T-helper 2 cell treated with Interferon-gamma antibody and Interleukin-4, amounts not matched to agents 5 μg/mL and 100 μg/mL, for 36 hours (primary cell): ENCODE data around the gene CSNK1A1L.

Experiments used
- DNase-seq: peaks from one replicate; pipeline ENCODE4 v3.0.0; 2021; ENCODE audit warnings: low spot score
- H3K27ac Mint-ChIP-seq: one replicate; pipeline ENCODE4 v1.8.0; 2021; ENCODE audit warnings: mild to moderate bottlenecking, mixed read lengths
- H3K27me3 Mint-ChIP-seq: one replicate; pipeline ENCODE4 v1.8.0; 2021; ENCODE audit warnings: low read depth, mixed read lengths
- H3K36me3 Mint-ChIP-seq: one replicate; pipeline ENCODE4 v1.8.0; 2021; ENCODE audit warnings: low read depth, mixed read lengths
- H3K4me1 Mint-ChIP-seq: one replicate; pipeline ENCODE4 v1.8.0; 2021; ENCODE audit warnings: low read depth, mixed read lengths
- H3K4me3 Mint-ChIP-seq: one replicate; pipeline ENCODE4 v1.8.0; 2022; ENCODE audit warnings: mild to moderate bottlenecking, moderate library complexity, mixed read lengths
- H3K9me3 Mint-ChIP-seq: one replicate; pipeline ENCODE4 v1.8.0; 2021; ENCODE audit warnings: mixed read lengths

CSNK1A1L gene

DNA sequence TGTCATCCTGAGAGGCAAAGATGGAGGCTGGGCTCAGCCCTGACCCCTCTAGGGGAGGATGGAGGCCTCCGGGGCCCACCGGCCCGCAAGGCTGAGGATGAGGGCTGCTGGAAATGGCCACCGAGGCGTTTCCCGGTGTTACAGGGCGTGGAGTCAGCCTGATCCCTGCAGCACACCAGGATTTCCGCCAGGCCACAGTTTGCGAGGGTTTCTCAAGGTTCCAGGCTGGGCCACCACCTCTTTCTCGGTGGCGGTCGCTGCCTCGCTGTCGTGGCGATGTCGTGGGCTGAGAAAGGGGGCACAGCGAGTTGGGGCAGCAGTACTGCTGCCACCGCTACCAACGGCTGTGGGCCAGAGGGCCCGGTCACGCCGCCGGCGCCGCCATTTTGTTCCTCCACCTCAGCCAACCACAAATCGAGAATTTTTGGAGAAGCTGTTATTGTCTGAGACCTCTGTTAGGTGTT lies at the start of gene CSNK1A1L:
Gene CSNK1A1L, minus strand, starts transcription at position 414 of the 464 bp plus-strand sequence. Its CDS starts 408 bp downstream, at position 6.
- DNase-seq = no peak
- Mint-ChIP-seq H3K4me1 (no peaks in the 10 kb centered on the region), H3K27me3 (peaks cover 5% of the 10 kb centered on the region), H3K36me3 (no peaks in the 10 kb centered on the region), H3K4me3 (no peak within 1 kb of the TSS), H3K9me3 (no peaks in the 10 kb centered on the region), H3K27ac (no peak within 1 kb of the TSS)

DNA sequence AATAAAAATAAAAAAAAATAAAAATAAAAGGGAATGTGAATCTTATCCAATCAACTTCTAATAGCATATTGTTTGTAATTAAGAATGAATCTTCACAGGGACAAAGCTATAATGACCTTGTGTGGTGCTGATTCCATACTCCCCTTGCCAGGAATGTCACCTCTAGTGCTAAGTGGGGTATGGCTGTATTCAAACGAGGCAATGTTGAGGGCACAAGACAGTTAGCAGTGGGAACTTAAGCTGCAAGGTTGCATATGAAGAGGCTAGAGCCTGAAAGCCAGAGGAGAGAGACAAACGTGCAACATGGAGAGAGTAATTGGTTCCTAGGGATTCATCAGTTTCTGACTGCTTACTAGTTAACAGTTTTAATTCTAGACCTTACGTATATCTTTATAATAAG lies 43.9 kb upstream of the CSNK1A1L start:
- Mint-ChIP-seq H3K9me3 (no peaks in the 10 kb centered on the region), H3K4me3 (no peak overlapping the region), H3K27me3 (no peaks in the 10 kb centered on the region), H3K27ac (no peak overlapping the region), H3K4me1 (no peaks in the 10 kb centered on the region), H3K36me3 (no peaks in the 10 kb centered on the region)
- no peak for DNase-seq

DNA sequence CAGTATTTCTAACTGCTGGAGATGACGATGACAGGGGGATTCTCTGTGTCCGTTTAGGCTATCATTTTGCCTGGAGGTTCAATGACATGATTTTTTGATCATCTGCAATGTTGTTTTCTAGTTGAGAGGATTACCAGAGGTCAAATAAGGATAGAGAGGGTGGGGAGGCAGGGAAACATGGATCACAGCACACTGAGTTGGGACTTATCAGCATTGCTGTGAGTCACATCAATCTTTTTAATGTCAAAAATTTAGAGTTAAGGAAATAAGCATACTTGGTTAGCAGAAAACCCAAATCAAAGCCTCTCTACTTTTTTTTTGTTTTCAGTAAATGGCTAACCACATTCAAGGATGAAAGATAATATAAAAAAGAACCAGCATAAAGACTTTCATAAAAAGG lies 43.0 kb upstream of the CSNK1A1L start:
- no peaks in the 10 kb centered on the region for H3K36me3 Mint-ChIP-seq

DNA sequence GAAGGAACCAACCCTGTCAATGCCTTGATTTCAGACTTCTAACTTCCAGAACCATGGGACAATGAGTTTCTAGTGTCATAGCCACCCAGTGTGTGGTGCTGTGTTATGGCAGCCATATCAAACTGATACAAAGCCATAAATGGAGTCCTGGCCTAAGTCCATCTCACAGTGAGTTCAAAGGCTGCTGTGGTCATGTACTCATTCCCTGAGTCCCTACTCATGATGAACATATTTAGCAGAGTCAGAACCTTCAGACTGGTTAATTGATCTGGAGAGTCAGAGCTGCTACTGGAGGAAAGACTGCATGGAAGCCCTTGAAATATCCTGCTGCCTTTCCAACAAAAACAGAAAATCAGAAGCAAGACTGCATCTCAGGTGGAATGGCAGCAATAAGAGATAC lies 39.2 kb upstream of the CSNK1A1L start:
- no peaks in the 10 kb centered on the region for H3K4me1 Mint-ChIP-seq
- H3K27me3 Mint-ChIP-seq = no peaks in the 10 kb centered on the region
- no peak for DNase-seq
- H3K9me3 Mint-ChIP-seq = no peaks in the 10 kb centered on the region
- H3K4me3 Mint-ChIP-seq = no peak overlapping the region
- no peaks in the 10 kb centered on the region for H3K36me3 Mint-ChIP-seq
- no peak overlapping the region for H3K27ac Mint-ChIP-seq

More for the DNA sequence above, 43.0 kb upstream of the CSNK1A1L start:
- Mint-ChIP-seq H3K9me3 (no peaks in the 10 kb centered on the region), H3K27me3 (no peaks in the 10 kb centered on the region), H3K4me3 (no peak overlapping the region), H3K27ac (no peak overlapping the region), H3K4me1 (no peaks in the 10 kb centered on the region)
- no peak for DNase-seq

DNA sequence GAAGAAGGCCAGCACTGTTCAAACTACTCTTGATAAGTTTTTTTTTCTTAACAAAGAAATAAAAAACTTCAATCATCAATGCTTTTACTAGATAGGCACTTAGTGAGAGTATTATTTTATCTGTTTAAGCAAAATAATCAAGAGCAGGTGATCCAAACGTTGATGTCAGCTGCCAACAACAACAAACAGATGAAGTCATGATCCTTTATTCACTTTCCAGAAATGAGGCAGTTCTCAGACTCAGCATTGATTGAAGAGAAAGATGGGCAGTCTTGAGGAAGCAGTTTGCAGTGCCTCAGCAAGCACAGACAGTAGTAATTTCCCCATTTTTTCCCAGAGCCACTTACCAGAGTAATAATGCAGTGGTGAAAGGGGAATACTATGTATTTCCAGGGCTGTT lies 38.4 kb upstream of the CSNK1A1L start:
- no peaks in the 10 kb centered on the region for H3K27me3 Mint-ChIP-seq

DNA sequence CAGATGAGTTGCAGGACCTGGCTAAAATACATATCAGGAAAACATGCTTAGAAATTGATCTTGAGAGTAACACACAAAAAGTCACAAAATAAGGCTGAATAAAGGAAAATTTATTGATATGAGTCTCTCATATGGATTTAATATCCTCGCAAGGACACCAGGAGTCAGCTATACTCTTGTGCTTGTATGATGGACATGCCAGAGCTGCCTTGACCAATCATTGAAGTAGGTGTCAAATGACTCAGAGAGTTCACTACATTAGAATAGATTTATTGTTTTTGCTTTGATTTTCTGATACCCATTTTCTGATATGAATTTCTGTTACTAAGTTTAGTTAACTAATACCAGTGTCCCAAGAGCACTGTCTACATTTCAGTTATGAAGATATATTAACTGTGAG lies 37.4 kb upstream of the CSNK1A1L start:
- H3K4me1 Mint-ChIP-seq = no peaks in the 10 kb centered on the region
- no peaks in the 10 kb centered on the region for H3K27me3 Mint-ChIP-seq
- H3K27ac Mint-ChIP-seq = no peak overlapping the region
- no peaks in the 10 kb centered on the region for H3K9me3 Mint-ChIP-seq
- no peak overlapping the region for H3K4me3 Mint-ChIP-seq
- H3K36me3 Mint-ChIP-seq = no peaks in the 10 kb centered on the region
- no peak for DNase-seq

More for the DNA sequence above, 38.4 kb upstream of the CSNK1A1L start:
- H3K4me3 Mint-ChIP-seq = no peak overlapping the region
- no peak for DNase-seq
- no peaks in the 10 kb centered on the region for H3K36me3 Mint-ChIP-seq
- H3K27ac Mint-ChIP-seq = no peak overlapping the region
- no peaks in the 10 kb centered on the region for H3K9me3 Mint-ChIP-seq
- no peaks in the 10 kb centered on the region for H3K4me1 Mint-ChIP-seq

DNA sequence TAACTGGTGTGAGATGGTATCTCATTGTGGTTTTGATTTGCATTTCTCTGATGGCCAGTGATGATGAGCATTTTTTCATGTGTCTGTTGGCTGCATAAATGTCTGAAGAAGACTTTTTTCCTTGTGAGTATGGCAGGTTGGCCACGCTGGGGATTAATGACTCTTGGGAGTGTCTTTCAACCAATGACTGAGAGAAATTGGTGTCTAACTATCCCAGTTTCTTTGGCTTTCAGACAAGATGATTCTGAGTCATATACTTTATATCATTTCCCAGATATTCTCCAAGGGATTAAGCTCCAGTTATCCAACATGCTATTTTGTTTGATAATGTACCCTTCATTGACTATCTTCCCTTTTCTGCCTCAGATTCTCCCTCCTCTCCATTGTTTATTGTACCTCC lies 35.5 kb upstream of the CSNK1A1L start:
- H3K27me3 Mint-ChIP-seq = no peaks in the 10 kb centered on the region
- H3K9me3 Mint-ChIP-seq = no peaks in the 10 kb centered on the region
- DNase-seq = no peak
- H3K36me3 Mint-ChIP-seq = no peaks in the 10 kb centered on the region
- H3K4me1 Mint-ChIP-seq = no peaks in the 10 kb centered on the region
- H3K27ac Mint-ChIP-seq = no peak overlapping the region
- no peak overlapping the region for H3K4me3 Mint-ChIP-seq

DNA sequence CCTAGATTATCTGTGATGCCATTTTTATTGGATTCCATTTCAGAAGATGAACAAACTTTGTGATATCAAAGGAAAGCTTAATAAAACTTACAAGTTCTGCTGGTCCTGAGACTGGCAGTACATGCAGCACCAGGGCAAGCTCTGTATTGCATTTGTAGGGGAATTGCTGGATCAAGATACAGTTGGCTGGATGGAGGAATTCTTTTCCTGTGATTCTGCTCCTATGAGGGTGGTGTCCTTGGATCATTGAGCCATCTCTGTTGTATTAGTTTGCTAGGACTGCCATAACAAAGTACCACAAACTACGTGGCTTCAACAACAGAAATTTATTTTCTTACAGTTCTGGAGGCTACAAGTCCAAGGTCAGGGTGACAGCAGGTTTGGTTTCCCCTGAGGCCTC lies 33.9 kb upstream of the CSNK1A1L start:
- DNase-seq = no peak
- no peaks in the 10 kb centered on the region for H3K36me3 Mint-ChIP-seq
- no peaks in the 10 kb centered on the region for H3K9me3 Mint-ChIP-seq
- H3K4me1 Mint-ChIP-seq = no peaks in the 10 kb centered on the region
- no peaks in the 10 kb centered on the region for H3K27me3 Mint-ChIP-seq
- H3K4me3 Mint-ChIP-seq = no peak overlapping the region
- H3K27ac Mint-ChIP-seq = no peak overlapping the region

DNA sequence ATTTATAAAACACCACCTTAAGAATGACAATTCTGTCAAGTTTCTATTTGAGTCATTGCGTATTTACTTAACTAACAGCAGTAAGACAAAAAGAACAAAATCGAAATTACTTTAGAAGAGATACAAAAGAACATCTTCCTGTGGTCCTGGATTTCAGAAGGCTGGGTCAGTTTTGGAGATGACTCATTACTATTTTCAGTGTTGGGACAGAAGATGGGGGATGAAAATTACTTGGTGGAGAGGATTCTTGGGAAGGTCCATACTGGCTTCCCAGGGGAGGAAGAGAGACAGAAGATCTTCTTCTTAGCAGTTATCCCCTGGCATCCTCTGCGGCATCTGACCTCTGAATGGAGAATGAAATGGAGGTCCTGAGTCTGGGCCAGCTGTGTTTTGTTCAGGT lies 33.5 kb upstream of the CSNK1A1L start:
- H3K27ac Mint-ChIP-seq = no peak overlapping the region
- no peak overlapping the region for H3K4me3 Mint-ChIP-seq
- no peaks in the 10 kb centered on the region for H3K27me3 Mint-ChIP-seq
- H3K9me3 Mint-ChIP-seq = no peaks in the 10 kb centered on the region
- no peaks in the 10 kb centered on the region for H3K4me1 Mint-ChIP-seq
- no peaks in the 10 kb centered on the region for H3K36me3 Mint-ChIP-seq
- DNase-seq = no peak

DNA sequence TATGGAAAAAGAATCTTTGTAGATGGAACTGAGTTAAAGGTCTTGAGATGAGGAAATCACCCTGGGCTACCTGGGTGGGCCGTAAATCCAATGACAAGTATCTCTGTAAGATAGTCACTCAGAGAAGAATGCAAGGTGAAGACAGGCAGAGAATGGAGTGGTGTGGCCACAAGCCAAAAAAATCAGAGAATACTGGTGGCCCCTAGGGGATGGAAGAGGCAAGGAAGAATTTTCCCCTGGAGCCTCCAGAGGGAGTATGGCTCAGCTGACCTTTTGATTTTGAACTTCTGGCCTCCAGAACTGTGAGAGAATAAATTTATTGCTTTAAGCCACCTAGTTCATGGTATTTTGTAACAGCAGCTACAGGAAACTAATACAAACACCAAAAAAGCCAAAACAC lies 32.7 kb upstream of the CSNK1A1L start:
- no peak overlapping the region for H3K4me3 Mint-ChIP-seq

DNA sequence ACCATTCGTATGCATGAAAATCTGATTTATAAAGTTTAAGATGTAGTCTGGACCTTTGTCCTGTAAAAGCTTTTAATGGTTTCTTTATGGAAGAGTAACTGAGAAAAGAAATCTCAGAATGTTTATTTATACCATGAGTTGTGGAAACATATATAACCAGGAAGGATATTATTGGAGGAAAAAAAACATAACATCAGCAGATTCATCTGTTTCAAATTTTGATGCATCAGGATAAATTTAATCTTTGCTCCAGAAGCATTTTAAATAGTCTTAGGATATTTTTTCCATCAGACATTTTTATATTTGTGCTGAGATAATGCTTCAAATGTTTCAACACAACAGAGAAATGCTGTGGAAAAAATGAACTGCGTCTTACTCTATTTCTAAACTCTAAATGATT lies 31.2 kb upstream of the CSNK1A1L start:
- H3K36me3 Mint-ChIP-seq = no peaks in the 10 kb centered on the region
- H3K4me3 Mint-ChIP-seq = no peak overlapping the region
- no peaks in the 10 kb centered on the region for H3K9me3 Mint-ChIP-seq
- DNase-seq = no peak
- H3K27ac Mint-ChIP-seq = no peak overlapping the region
- no peaks in the 10 kb centered on the region for H3K4me1 Mint-ChIP-seq
- H3K27me3 Mint-ChIP-seq = no peaks in the 10 kb centered on the region

More for the DNA sequence above, 32.7 kb upstream of the CSNK1A1L start:
- H3K9me3 Mint-ChIP-seq = no peaks in the 10 kb centered on the region
- no peaks in the 10 kb centered on the region for H3K4me1 Mint-ChIP-seq
- H3K27ac Mint-ChIP-seq = no peak overlapping the region
- DNase-seq = no peak
- H3K27me3 Mint-ChIP-seq = no peaks in the 10 kb centered on the region
- no peaks in the 10 kb centered on the region for H3K36me3 Mint-ChIP-seq

DNA sequence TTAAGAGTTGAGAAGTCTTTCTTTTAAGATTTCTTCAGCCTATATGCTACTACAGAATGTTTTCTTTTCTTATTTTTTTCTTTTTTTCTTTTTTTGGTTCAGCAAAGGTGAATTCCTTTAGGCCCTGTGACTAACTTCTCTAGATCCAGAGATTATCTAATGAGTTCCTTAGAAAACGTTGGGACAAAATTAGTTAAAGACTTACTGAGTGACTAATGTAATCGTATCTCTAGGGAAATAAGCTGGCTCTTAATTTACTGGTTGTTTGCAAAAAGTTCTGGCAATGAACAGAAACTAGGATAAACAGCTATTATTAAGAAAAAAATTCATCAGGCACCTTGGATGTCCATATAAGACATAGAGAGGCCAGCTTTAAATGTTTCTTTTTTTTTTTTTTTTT lies 30.7 kb upstream of the CSNK1A1L start:
- Mint-ChIP-seq H3K27me3 (no peaks in the 10 kb centered on the region), H3K9me3 (no peaks in the 10 kb centered on the region), H3K36me3 (no peaks in the 10 kb centered on the region), H3K27ac (no peak overlapping the region), H3K4me1 (no peaks in the 10 kb centered on the region), H3K4me3 (no peak overlapping the region)
- DNase-seq = no peak

DNA sequence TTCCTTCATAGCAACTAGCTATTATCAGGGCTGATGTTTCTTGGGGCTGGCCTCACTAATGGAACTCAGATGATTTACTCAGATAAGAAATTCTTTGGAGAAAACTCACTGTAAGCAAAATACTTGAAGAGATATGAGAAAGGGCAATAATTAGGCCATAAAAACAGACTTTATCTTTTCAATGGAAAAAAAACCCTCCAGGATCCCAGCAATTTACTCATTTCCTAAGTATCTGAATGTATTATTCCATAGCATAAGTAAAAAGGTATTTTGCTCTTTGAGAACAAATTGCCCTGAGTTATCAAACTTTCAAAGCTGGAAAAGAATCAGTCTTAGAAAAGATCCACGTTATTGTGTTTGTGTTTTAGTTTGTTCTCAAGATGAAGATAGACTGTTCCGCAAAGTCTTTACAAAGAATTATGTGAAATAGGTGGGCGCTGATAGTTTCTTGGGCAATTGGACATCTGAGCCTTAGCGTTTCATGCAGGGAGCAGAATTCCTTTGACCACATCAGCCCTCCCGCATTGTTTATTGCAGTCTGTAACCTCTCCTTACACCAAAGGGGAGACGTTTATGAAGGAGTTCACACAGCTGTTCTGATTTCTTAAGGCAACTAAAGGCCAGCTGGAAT lies 29.1 kb upstream of the CSNK1A1L start:
- DNase-seq = no peak
- Mint-ChIP-seq H3K27ac (no peak overlapping the region), H3K27me3 (no peaks in the 10 kb centered on the region), H3K9me3 (no peaks in the 10 kb centered on the region), H3K4me3 (no peak overlapping the region), H3K4me1 (no peaks in the 10 kb centered on the region), H3K36me3 (no peaks in the 10 kb centered on the region)

DNA sequence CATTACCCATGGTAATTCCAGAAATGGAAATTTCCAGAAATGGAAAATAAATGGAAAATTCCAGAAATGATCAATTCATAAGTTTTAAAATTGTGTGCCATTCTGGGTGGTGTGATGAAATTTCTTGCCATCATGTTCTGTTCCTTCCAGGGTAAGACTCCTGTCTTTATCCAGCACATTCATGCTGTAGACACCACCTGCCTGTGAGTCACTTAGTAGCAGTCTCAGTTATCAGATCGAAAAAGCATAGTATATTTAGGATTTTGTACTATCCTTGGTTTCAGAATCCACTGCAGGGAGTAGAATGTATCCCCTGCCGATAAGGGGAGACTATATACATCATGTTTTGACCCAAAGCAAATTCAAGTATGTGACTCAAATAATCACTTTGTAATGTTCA lies 26.7 kb upstream of the CSNK1A1L start:
- H3K27me3 Mint-ChIP-seq = no peaks in the 10 kb centered on the region
- H3K4me3 Mint-ChIP-seq = no peak overlapping the region
- H3K27ac Mint-ChIP-seq = no peak overlapping the region
- no peaks in the 10 kb centered on the region for H3K36me3 Mint-ChIP-seq
- no peaks in the 10 kb centered on the region for H3K4me1 Mint-ChIP-seq
- no peak for DNase-seq
- no peaks in the 10 kb centered on the region for H3K9me3 Mint-ChIP-seq

DNA sequence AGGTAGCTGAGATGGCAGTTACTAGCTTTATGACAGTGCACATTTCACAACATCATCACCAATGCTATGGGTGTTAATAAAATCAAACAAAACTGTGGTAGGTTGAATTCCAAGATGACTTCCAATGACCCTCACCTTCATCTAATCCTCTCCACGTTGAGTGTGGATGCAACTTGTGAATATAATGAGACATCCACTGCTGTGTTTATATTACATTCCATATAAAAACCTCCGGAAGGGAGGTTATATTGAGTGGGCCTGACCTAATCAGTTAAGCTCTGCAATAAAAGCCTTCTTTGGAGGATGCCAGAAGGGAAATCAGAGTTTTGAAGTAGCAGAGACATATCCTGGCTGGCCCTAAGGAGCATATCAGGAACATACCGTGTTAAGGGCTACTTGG lies 25.6 kb upstream of the CSNK1A1L start:
- no peak overlapping the region for H3K4me3 Mint-ChIP-seq
- H3K9me3 Mint-ChIP-seq = no peaks in the 10 kb centered on the region
- H3K36me3 Mint-ChIP-seq = no peaks in the 10 kb centered on the region
- DNase-seq = no peak
- no peaks in the 10 kb centered on the region for H3K4me1 Mint-ChIP-seq
- no peaks in the 10 kb centered on the region for H3K27me3 Mint-ChIP-seq
- no peak overlapping the region for H3K27ac Mint-ChIP-seq
